ENCODE data around the gene DENND2A. TPM values are rescaled to one million over a fixed set of nuclear protein-coding genes. Genes with fewer than 3 reads are reported as not detected.
A peak's percentile ranks its signal among the peaks of the same experiment; 100 is the strongest.

The DENND2A gene
- total RNA-seq, 1 experiment from 2014 or later = 10.0 TPM

DNA sequence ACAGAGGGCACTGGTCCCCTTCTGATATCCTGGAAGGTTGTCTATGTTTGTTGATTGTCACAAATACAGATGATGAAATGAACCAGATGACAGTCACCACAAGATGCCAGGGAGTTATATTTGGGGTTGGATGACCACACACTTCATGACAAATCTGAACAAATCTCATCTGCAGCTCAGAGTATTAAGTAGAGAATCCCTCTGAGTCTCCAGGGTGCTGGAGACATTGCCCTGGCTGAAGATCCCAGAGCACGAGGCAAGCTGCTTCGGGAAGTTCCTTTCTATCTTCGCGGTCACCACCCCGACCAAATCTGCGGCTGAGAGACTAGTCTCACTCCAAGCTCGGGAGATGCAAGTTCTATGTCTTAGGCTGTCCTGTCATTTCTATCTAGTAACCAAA, 9.0 kb downstream of the DENND2A start:
- Mint-ChIP-seq H3K27ac (0 out of 2 replicates have a peak overlapping the region, but pooled peaks have one; percentile 69), H3K27me3 (ENCODE audit: low read depth) (no peaks in the 10 kb centered on the region), H3K36me3 (no peaks in the 10 kb centered on the region), H3K4me1 (peaks cover 17% of the 10 kb centered on the region), H3K9me3 (no peaks in the 10 kb centered on the region), H3K4me3 (no peak overlapping the region)
- ATAC-seq = no peak
- TF ChIP-seq, protein P1, sequence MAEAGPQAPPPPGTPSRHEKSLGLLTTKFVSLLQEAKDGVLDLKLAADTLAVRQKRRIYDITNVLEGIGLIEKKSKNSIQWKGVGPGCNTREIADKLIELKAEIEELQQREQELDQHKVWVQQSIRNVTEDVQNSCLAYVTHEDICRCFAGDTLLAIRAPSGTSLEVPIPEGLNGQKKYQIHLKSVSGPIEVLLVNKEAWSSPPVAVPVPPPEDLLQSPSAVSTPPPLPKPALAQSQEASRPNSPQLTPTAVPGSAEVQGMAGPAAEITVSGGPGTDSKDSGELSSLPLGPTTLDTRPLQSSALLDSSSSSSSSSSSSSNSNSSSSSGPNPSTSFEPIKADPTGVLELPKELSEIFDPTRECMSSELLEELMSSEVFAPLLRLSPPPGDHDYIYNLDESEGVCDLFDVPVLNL (CRISPR knock-in tag; IDR thresholded peaks at IDR 0.05; ENCODE audit: borderline replicate concordance, low read depth) = no peak
- no peak for DNase-seq (ENCODE audit: low spot score)
- ChIA-PET CTCF (no interaction called here), POLR2A (no interaction called here)

DNA sequence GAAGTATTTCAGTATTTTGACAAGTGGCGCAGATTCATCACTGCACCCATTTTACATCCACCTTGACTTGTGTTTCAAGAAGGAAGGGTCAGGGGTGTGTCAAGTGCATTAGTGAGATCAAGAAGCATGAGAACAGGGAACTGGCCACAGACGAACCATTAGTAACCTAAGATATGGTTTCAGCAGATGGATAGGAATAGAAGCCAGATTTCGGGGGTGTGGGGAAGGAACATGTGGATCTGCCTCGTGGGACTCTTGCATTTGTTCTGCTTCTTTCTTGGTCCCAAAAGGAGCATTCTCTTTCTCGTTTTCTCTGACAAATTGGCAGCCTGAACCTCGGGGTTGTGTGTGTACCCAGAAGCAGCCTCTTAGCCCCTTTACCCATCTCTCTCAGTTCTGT, 9.6 kb downstream of the DENND2A start:
- no peak for DNase-seq (ENCODE audit: low spot score)
- ChIA-PET POLR2A (no interaction called here), CTCF (no interaction called here)
- H3K4me3 Mint-ChIP-seq = no peak overlapping the region
- no peak for ATAC-seq
- no peak for TF ChIP-seq KAT7 (CRISPR knock-in tag; IDR thresholded peaks at IDR 0.05; ENCODE audit: borderline replicate concordance)
- TF ChIP-seq, protein P2, sequence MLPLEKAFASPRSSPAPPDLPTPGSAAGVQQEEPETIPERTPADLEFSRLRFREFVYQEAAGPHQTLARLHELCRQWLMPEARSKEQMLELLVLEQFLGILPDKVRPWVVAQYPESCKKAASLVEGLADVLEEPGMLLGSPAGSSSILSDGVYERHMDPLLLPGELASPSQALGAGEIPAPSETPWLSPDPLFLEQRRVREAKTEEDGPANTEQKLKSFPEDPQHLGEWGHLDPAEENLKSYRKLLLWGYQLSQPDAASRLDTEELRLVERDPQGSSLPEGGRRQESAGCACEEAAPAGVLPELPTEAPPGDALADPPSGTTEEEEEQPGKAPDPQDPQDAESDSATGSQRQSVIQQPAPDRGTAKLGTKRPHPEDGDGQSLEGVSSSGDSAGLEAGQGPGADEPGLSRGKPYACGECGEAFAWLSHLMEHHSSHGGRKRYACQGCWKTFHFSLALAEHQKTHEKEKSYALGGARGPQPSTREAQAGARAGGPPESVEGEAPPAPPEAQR (CRISPR knock-in tag; IDR thresholded peaks at IDR 0.05) = no peak
- no peak for TF ChIP-seq SP1 (CRISPR knock-in tag; conservative IDR thresholded peaks at IDR 0.05)
- no peak for TF ChIP-seq NFATC4 (CRISPR knock-in tag; IDR thresholded peaks at IDR 0.05)
- TF ChIP-seq, protein P3, sequence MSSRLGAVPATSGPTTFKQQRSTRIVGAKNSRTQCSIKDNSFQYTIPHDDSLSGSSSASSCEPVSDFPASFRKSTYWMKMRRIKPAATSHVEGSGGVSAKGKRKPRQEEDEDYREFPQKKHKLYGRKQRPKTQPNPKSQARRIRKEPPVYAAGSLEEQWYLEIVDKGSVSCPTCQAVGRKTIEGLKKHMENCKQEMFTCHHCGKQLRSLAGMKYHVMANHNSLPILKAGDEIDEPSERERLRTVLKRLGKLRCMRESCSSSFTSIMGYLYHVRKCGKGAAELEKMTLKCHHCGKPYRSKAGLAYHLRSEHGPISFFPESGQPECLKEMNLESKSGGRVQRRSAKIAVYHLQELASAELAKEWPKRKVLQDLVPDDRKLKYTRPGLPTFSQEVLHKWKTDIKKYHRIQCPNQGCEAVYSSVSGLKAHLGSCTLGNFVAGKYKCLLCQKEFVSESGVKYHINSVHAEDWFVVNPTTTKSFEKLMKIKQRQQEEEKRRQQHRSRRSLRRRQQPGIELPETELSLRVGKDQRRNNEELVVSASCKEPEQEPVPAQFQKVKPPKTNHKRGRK (CRISPR knock-in tag; IDR thresholded peaks at IDR 0.05; ENCODE audit: borderline replicate concordance) = no peak
- TF ChIP-seq SOX15 (CRISPR knock-in tag; IDR thresholded peaks at IDR 0.05) = no peak
- TF ChIP-seq, protein P4, sequence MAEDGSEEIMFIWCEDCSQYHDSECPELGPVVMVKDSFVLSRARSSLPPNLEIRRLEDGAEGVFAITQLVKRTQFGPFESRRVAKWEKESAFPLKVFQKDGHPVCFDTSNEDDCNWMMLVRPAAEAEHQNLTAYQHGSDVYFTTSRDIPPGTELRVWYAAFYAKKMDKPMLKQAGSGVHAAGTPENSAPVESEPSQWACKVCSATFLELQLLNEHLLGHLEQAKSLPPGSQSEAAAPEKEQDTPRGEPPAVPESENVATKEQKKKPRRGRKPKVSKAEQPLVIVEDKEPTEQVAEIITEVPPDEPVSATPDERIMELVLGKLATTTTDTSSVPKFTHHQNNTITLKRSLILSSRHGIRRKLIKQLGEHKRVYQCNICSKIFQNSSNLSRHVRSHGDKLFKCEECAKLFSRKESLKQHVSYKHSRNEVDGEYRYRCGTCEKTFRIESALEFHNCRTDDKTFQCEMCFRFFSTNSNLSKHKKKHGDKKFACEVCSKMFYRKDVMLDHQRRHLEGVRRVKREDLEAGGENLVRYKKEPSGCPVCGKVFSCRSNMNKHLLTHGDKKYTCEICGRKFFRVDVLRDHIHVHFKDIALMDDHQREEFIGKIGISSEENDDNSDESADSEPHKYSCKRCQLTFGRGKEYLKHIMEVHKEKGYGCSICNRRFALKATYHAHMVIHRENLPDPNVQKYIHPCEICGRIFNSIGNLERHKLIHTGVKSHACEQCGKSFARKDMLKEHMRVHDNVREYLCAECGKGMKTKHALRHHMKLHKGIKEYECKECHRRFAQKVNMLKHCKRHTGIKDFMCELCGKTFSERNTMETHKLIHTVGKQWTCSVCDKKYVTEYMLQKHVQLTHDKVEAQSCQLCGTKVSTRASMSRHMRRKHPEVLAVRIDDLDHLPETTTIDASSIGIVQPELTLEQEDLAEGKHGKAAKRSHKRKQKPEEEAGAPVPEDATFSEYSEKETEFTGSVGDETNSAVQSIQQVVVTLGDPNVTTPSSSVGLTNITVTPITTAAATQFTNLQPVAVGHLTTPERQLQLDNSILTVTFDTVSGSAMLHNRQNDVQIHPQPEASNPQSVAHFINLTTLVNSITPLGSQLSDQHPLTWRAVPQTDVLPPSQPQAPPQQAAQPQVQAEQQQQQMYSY (CRISPR knock-in tag; IDR thresholded peaks at IDR 0.05) = no peak
- no peak for TF ChIP-seq GABPB1 (CRISPR knock-in tag; IDR thresholded peaks at IDR 0.05)
- no peak for TF ChIP-seq ATF1 (CRISPR knock-in tag; IDR thresholded peaks at IDR 0.05)
- TF ChIP-seq, protein P5, sequence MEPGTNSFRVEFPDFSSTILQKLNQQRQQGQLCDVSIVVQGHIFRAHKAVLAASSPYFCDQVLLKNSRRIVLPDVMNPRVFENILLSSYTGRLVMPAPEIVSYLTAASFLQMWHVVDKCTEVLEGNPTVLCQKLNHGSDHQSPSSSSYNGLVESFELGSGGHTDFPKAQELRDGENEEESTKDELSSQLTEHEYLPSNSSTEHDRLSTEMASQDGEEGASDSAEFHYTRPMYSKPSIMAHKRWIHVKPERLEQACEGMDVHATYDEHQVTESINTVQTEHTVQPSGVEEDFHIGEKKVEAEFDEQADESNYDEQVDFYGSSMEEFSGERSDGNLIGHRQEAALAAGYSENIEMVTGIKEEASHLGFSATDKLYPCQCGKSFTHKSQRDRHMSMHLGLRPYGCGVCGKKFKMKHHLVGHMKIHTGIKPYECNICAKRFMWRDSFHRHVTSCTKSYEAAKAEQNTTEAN (CRISPR knock-in tag; IDR thresholded peaks at IDR 0.05) = no peak
- TF ChIP-seq, protein P6, sequence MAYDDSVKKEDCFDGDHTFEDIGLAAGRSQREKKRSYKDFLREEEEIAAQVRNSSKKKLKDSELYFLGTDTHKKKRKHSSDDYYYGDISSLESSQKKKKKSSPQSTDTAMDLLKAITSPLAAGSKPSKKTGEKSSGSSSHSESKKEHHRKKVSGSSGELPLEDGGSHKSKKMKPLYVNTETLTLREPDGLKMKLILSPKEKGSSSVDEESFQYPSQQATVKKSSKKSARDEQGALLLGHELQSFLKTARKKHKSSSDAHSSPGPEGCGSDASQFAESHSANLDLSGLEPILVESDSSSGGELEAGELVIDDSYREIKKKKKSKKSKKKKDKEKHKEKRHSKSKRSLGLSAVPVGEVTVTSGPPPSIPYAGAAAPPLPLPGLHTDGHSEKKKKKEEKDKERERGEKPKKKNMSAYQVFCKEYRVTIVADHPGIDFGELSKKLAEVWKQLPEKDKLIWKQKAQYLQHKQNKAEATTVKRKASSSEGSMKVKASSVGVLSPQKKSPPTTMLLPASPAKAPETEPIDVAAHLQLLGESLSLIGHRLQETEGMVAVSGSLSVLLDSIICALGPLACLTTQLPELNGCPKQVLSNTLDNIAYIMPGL (CRISPR knock-in tag; IDR thresholded peaks at IDR 0.05) = no peak
- no peak for TF ChIP-seq NFE2L1 (CRISPR knock-in tag; IDR thresholded peaks at IDR 0.05)
- H3K36me3 Mint-ChIP-seq = no peaks in the 10 kb centered on the region
- H3K4me1 Mint-ChIP-seq = peaks cover 18% of the 10 kb centered on the region
- no peaks in the 10 kb centered on the region for H3K9me3 Mint-ChIP-seq
- H3K27ac Mint-ChIP-seq = no peak overlapping the region
- no peaks in the 10 kb centered on the region for H3K27me3 Mint-ChIP-seq (ENCODE audit: low read depth)
